Effector CD4-positive, alpha-beta T cell (primary cell): ENCODE measurements around the gene DHRS3.
"Not testable (repeated sequence)": the region's sequence is repeated elsewhere in the genome, so short reads cannot be mapped to it uniquely, and the experiment has no call there.

Source experiments
- DNase-seq: peaks from one replicate; pipeline ENCODE4 v3.0.0-alpha.2; 2020

The DHRS3 gene

DNA sequence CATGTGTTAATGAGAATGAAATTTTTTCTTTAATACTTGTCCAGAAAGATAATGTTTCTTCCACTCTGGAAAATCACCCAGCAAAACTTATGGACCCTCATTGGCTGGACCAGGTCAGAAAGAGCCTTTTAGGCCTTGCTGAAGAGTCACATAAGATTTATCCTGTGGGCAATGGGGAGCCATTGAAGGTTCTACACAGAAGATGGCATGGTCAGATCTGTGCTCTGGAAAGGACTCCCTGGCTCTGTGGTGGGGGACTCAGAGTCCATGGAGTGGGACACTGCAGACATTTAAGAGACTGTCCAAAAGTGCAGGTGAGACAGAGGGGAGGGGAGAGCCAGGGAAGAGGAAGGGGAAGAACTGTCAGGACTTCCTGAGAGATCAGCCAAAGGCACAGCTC, 66.4 kb downstream of the DHRS3 start:
- DNase-seq = no peak

DNA sequence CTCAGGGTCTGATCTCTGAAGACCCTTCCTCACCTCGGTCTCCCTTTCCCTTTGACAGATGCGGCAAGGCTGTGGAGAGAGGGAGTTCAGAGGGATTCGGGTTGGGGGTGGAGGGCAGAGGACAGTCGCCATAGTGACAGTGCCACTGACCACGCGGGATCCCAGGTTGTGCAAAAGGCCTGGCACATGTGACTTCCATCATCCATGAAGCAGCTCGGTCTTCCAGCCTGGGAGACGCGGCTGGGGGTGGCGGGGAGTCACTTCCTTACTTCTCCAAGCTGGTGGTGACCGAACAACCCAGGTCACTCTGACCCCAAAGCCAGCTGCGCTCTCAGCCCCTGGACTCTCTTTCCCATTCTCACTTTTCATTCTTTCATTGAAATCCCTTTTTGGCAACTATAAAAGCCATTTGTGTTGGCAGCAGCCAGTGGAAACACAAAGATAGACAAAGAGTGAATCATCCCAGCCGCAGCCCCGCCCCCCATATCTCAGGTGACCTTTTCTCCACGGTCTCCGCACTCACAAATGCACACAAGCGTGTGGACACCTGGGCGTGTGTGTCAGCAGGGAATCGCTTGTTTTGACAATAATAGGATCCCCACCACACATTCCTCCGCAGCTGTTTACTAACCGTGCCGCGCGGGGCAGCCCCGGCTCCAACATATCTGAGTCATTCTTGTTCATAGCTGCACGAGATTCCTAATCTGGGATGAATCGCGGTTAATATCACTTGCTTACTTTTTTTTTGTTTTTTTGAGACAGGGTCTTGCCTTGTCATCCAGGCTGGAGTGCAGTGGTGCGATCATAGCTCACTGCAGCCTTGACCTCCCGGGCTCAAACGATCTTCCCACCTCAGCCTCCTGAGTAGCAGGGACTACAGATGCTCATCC, 68.3 kb downstream of the DHRS3 start:
- no peak for DNase-seq

DNA sequence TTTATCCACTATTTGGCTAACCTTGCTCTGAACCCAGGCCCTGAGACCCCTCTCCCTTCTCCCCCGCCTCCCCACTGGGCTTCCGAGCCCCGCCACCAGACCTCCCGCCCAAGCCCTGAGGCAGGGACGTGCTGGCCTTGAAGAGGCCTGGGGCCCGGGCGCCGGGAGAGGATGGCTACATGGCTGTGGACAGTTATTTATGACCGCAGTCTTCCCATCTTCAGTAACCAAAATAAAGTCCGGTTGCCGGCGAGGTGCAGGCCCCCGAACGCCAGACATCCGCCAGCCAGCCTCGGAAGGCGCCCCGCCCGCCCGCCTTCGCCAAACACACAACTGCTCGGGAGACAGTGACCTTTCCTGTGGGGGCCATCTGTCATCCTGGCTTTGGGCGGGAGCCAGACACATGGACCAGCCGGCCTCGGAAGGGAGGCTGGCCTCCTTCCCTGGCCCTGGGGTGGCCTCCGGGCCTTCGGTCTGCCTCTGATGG, 69.0 kb downstream of the DHRS3 start:
- no peak for DNase-seq

DNA sequence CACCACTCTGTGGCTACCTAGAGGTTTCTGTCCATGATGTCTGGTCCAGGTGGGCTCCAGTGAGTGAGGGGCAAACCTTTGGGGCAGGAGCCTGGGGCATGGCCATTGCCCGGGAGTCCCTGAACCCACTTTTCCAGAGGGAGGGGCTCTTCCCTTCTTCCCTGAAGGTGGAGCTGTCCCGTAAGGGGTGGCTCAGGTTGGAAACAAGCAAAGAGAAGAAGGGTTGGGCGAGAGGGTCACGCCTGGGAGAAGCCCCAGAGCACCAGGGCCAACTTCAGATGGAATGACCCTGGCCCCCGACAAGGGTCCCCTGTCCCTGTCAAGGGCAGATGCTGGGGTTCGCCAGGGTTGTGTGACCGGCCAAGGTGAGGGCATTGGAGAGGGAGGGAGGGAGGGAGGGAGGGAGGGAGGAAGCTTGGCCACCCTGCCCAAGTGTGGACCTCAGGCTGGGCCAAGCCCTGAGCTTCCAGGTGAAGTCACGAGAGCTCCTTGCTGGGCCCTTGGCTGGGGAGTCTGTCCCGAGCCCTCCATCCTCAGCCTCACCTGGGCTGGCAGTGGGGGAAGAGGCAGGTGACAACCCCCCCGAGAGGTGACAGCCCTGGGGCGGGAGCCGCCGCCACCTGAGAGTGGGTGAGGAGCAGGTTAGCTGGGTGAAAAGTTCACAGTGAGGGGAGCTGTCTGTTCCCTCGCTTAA, 69.6 kb downstream of the DHRS3 start:
- no peak for DNase-seq

DNA sequence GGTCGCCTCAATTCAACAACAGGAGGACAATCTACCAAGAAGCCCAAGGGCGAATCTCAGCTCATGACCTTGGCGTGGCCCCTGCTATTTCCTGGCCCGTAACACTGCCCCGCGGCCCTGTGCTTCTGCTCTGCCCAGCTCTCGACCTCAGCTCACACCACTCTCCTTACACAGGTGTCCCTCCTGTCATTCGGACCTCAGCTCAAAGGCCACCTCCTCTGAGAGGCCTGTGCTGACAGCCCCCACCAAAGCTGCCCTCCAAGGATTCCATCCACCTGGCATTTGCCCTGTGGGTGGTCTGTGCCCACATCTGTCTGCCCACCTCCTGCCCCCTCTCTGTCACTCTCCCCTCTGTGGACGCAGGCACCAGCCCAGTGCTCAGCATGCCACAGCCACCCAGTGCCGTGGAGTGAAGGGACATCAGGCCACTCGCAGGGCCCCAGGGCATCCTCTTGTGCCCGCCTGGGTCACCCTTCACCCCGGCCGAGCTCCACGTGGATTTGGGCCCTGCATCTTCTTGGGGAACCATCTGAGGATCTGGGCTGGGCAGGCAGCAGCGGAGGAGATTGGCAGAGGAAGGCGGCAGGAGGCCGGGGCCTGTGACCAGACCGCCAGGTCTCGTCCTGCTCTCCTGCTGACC, 70.3 kb downstream of the DHRS3 start:
- no peak for DNase-seq

DNA sequence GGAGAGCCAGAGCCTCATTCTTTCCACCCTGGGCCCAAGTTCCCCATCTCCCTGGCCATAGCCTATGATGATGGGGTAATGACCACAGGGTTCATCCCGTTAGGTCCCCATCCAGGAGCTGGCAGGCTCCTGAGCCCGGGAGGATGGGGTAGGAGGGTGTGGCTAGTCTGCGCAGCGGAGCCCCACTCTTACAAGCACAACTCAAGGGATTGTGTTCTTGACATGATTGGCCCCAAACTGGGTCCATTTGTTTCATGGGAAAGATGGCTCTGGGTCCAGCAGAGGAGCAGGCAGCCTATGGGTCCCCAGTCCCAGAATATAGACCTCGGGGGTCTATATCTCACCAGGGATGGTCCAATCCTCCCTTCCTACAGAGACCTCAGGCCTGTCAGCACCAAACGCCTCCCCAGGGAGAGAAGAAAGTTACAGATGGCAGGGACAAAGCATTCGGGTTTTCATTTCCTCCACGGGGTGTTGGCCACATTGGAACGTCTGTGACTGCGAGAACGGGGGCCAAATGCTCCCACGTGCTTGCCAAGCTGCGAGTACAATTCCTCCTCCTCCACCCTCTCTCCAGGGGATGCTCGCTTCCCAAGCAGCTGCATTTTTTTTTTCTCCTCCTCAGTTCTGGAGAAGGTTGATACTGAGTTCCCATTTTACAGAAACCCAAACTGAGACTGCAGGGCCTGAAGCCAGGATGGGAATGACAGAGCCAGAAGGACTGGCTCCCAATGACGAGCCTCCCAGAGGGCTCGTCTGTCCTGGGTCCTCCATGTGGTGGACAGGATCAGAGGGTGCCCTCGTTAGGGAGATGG, 71.0 kb downstream of the DHRS3 start:
- DNase-seq = no peak

DNA sequence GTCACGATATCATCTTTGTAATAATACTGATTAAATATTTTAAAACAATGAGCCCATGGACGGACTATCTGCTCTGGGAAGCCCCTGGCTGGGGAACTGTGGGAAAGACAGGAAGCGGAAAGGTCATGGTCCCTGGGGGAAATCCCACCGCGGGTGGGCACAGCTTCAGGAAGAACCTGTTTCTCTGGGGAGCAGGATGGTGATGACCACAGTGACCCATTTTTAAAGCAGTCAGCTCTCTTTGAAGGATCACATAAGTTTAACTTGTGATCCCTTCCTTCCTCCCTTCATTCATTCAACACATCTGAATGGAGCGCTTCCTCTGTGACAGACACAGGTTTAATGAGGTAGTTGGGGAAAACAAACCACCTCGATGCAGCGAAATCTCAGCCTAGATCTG, 73.0 kb downstream of the DHRS3 start:
- no peak for DNase-seq

DNA sequence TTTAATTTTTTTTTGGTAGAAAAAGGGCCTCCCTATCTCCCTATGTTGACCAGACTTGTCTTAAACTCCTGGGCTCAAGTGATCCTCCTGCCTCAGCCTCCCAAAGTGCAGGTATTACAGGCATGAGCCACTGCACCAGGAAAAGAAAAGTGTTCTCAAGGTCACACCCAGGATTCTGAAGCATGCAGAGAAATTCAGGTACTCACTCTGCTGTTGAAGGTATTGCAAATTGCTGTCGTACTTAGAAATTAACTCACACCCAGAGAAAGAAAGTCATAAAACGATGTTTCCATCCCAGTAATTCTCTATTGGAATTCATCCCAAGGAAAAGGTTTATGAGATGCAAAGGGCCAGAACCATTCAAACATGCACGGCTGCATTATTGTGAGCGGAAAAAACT, 73.7 kb downstream of the DHRS3 start:
- no peak for DNase-seq

DNA sequence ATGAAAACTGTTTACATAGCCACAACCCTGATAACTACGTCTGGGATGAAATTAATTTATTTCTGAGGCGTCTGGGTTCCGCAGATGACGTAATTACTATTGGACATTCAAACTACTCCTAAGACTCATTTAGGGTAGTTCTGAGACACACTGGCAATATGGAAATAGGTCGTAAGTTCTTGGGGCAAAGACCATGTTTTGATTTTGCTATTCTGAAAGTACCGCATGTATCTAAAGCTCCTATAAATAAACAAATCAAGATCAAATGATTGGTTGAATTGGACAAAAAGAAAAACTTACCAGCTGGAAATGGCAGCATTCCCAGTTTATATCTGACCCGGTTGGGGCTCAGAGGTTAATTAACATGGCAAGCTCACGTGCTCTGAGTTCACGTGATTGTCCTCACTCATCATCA, 74.3 kb downstream of the DHRS3 start:
- DNase-seq = no peak

DNA sequence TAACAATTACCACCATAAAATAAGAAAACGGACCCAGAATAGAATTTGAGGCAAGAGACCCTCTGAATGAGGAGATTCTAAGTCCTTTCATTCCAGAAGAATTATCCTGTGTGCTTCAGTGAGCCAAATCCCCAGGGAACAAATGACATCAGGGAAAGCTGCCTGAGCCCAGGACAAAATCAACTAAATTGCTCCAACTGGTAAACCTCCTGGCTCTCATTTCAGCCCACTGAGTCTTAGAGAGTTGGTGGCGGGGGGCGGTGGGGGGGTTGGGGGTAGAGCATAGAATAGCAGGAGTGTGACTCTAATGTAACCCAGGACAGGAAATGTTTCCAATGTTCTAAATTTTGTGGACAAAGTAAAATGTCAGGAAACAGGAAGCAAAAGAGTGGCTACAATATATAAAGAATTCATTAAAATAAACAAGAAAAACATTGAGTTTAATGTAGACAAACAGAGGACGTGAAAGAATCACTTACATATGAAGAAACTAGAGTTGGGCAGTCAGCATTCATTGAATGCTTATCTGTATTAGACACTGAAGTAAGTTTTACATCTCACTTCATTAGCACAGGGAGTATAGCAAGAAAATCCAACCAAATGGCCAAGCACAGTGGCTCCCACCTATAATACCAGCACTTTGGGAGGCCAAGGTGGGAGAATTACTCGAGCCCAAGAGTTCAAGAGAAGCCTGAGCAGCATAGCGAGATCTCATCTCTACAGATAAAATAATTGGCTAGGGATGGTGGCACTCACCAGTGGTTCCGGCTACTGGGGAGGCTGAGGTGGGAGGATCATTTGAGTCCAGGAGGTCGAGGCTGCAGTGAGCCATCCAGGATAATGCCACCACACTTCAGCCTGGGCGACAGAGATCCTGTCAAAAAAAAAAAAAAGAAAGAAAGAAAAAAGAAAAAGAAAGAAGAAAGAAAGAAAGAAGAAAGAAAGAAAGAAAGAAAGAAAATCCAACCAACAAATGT, 75.1 kb downstream of the DHRS3 start:
- DNase-seq = no peak

DNA sequence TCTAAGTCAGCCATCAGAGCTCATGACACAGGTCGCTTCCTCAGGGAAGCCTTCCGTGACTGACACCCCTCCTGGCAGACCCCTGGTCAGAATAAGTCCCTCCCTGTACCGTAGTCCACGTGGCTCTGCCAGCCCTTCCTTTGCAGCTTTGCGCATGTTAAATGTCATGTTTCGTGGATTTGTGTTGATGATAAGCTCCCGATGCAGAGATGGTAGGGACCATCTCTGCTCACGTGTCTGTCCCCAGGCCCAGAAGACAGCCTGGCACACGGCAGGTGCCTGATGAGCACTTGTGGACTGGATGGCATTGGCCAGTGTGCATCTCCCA, 75.9 kb downstream of the DHRS3 start:
- no peak for DNase-seq

DNA sequence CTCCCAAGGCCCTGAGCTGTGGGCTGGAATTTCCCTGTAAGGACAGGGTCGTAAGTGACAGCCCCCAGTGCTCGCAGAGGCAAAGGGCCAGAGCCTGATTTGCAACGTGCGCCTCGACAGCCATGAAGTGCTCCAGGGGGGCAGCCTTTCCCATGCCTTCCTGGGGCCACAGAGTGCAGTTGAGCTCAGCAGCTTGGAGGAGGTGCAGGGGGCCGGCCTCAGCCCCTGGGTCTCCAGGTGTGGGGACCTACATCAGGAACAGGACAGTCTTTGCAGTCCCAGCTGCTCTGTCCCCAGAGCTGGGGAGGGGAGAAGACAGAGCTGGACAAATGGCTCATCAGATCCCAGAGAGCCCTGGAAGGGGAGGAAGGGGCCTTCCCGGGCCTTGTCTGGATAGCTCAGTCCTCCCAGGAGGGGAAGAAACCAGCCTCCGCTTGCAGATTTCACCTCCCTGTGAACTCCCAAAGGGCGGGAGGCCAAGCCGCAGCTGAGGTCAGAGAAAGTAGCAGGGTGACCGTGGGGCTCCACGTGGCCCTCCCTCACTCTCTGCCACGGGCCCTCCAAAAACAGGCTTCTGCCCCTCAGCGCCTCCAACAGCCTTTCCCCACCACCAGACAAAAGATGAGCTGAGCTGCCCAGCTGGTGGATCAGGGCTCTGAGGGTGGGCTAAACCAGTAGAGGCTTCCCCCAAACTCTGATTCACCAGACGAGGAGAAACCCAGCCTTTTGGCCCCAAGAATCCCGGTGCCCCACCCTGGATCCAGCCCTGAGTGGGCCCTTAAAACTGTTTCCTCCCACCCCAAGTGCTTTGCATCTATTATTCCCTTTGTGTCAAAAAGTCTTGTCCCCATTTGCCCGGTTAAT, 76.5 kb downstream of the DHRS3 start:
- no peak for DNase-seq

DNA sequence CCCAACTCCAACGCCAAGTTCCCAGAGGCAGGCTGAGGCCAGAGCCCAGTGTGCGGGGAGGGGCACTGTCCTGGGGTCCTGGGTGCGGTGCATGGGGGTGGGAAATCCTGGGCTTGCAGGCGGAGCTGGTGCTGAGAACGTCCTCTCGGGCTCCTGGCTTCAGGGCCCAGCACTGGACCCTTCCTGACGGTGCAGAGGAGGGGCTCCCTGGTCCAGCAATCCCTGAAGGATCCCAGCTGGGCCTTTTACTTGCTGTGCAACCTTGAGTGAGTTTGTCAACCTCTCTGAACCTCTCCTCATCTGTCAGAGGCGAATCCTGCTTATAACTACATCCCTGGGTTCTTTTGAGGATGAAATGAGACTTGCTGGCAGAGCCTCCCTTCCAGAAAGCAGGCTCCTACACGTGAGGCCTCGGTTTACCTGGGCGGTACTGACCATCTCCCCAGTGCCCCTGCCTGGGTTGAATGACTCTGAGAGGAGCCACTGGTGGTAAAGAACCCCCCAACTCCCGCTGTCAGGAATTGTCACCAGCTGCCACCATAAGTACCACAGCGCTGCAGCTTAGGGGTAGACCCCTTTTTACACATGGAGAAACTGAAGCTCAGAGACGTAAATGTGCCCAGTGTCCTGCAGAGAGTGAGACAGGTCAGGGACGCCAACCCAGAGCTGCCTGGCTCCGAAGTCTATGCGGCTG, 77.3 kb downstream of the DHRS3 start:
- DNase-seq = no peak

DNA sequence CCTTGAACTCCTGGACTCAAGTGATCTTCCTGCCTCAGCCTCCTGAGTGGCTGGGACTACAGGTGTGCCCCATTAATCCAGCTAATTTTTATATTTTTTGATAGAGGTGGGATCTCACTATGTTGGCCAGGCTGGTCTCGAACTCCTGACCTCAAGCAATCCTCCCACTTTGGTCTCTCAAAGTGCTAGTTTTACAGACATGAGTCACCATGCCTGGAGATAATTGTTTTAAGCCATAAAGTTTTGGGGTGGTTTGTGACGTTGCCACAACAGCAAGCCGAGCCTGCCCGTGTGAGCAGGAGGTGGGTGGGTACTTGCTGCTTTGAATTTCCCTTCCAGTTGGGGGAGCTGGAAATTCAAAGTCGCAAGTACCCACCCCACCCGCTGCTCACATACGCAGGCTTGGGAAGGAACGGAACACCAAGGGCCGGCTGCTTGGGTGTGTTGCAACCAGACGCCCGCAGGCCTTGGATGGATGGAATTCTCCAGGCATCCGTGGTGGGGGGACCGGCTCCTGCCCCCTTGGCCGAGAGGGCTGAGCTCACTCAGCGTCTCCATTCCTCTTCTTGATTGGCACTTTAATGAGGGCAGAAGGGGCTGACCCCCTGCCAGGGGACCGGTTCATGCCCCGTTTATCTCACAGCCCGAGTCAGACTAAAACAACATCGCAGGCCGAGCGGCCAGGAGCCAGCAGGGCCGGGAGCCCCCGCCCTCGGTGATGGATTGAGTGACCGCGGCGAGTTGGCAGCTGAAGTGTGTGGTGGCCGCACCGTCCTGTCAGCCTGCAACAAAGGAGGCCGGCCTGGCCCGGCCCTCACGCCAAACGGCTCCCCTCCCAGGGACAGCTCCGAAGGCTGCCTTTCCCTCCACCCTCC, 78.1 kb downstream of the DHRS3 start:
- DNase-seq = no peak

DNA sequence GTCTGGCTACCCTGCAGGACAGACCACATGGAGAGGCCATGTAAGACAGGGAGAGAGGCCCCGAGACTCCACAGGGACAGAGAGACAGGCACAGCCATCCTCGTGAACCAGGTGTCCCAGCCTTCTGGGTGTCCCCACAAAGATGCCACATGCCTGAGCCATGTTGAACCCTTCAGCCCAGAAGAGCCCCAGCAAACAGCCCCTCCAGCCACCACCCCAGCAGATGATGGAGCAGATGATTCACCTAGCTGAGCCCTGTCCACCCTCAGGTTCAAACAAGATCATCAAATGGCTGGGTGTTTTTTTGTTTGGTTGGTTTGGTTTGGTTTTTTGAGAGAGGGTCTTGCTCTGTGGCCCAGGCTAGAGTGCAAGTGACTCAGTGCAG, 78.7 kb downstream of the DHRS3 start:
- no peak for DNase-seq

DNA sequence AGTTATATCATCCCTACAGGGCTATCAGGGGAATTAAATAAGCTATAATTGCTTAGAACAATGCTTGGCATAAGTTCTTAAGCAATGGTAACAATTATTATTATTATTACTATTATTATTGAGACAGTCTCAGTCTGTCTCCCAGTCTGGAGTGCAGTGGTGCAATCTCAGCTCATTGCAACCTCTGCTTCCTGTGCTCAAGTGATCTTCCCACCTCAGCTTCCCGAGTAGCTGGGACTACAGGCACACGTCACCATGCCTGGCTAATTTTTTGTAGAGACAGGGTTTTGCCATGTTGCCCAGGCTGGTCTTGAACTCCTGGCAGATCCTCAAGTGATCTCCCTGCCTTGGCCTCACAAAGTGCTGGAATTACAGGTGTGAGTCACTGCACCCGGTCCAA, 79.5 kb downstream of the DHRS3 start:
- not testable (repeated sequence) for DNase-seq

DNA sequence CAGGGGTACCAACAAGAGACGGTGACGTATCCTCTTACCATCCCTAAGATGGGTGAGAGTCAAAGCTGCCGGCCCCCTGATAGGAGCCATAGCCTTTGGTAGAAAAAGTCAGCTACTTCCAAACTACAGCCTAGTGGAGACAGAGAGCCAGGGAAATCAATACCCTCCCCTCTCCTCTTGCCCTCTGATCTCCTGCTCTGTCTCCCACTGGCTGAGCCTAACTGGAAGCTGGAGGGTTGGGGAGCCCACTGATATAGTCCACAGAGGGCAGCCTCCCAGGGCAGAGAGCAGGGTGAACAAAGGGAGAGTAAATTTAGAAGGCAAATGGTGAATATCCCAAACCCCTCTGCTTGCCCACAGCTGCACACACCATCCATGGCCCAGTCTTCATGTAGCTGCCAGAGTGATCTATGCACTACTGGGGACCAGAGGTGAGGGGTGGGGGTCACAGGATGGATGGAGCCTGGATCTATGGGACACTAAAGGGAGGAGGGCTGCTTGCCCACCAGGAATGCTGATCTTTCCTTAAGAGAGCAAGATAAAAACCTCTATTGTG, 80.0 kb downstream of the DHRS3 start:
- DNase-seq = no peak

DNA sequence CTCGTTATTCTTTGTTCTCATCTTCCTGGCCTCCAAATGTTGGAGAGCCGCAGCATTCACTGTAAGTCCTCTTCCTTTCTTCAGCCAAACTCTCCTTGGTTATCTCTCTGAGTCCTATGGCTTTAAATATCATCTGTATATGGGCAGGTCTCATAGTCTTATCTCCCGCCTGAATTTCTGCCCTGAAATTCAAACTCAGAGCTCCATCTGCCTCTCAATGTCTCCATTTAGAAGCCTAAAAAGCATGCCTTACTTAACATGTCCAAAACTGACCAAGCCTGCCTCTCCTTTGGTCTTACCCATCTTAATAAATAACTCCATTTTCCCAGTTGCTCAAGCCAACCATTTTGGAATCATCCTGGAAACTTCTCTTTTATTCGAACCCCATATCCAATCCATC, 80.7 kb downstream of the DHRS3 start:
- no peak for DNase-seq
